ENCODE data around the gene ALKBH7. TPM values are rescaled to one million over a fixed set of nuclear protein-coding genes. Genes with fewer than 3 reads are reported as not detected.

Gene ALKBH7
- total and polyA plus RNA-seq, 12 donors: 108 to 221 (median 168) TPM

DNA sequence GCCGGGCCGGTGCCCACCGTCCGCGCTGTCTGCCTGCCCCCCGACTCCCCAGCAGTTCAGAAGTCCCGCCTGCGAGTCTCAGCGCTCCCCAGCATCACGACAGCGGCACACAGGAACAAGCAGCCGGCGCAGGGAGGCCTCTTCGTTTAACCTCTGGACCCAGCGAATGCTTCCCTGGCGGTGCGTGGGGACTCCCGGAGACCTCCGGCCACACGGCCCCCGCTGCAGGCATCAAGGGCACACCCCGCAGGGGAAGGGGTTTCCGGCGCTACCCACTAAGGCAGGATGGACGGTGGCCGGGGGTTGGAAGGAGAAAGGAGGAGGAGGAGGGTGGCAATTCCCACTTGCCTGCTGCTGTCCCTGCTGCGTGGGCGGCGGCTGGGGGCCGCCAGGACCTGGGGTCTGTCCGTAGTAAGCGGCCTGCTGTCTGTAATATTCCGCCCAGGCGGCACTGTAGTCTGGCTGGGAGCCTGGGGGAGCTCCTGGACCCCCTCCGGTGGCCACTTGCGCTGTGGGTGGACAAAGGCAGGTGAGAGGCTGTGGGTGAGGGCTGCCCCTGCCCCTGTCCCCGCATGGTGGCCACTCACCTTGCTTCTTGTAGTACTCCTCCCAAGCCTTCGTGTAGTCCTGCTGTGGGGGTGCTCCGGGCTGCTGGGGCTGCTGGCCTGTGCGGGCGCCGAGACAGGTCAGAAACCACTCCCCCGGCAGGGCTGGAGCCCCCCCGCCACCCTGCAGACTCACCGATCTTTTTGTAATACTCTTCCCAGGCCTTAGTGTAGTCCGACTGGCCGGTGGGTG is 42.4 kb downstream of the ALKBH7 start:
- H3K4me3 ChIP-seq: no peak overlapping the region
- H3K27me3 ChIP-seq: no peaks in the 10 kb centered on the region
- TF ChIP-seq, protein P1, sequence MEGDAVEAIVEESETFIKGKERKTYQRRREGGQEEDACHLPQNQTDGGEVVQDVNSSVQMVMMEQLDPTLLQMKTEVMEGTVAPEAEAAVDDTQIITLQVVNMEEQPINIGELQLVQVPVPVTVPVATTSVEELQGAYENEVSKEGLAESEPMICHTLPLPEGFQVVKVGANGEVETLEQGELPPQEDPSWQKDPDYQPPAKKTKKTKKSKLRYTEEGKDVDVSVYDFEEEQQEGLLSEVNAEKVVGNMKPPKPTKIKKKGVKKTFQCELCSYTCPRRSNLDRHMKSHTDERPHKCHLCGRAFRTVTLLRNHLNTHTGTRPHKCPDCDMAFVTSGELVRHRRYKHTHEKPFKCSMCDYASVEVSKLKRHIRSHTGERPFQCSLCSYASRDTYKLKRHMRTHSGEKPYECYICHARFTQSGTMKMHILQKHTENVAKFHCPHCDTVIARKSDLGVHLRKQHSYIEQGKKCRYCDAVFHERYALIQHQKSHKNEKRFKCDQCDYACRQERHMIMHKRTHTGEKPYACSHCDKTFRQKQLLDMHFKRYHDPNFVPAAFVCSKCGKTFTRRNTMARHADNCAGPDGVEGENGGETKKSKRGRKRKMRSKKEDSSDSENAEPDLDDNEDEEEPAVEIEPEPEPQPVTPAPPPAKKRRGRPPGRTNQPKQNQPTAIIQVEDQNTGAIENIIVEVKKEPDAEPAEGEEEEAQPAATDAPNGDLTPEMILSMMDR (IDR thresholded peaks at IDR 0.05): no peak
- intact Hi-C loops (cut with DNase I): loop anchor here in 1 of 10 donors (10.0 kb wide), 1 partner anchor 190 kb away; no protein-coding TSS in a partner anchor
- DNase-seq (no peak), ATAC-seq (no peak)
- no peaks in the 10 kb centered on the region for H3K9me3 ChIP-seq
- H3K27ac ChIP-seq: no peak overlapping the region
- H3K36me3 ChIP-seq: peaks cover 10 to 69% (median 59%) of the 10 kb centered on the region in 9 donors
- H3K4me1 ChIP-seq: peaks cover 0 to 26% (median 0%) of the 10 kb centered on the region in 9 donors
- WGBS, 2 donors: 90 to 91% methylated on average over 47 of the region's 47 CpGs

DNA sequence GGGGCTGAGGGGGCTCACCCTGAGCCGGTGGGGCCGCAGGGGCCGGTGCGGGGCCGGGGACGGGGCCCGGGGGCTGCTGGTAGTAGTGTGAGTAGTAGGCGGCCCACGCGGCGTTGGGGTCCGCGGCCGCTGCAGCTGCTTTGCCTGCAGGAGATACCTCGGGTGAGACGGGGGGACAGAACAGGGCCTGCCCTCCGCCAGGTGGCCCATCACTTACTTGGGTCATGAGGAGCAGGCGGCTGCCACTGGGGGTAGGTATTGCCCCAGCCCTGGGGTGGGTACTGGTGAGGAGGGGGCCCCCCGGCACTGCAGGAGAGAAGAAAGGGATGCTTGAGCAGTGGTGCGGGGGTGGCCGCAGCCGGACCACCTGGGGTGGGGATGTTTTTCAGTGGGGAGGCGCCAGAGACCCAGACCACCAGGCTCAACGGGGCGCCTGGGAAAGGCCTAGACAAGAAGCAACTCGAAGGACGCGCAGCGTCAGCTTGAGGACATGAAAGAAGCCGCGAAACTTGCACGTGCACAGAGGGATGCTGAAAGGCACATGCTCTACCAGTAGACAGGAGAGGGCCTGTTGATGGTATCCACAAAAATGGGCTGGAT is 43.1 kb downstream of the ALKBH7 start:
- H3K4me3 ChIP-seq: no peak overlapping the region
- no peaks in the 10 kb centered on the region for H3K27me3 ChIP-seq
- intact Hi-C loops (cut with DNase I): loop anchor here in 1 of 10 donors (10.0 kb wide), 1 partner anchor 191 kb away; no protein-coding TSS in a partner anchor
- TF ChIP-seq, protein P1 (IDR thresholded peaks at IDR 0.05): no peak
- no peak for ATAC-seq
- no peaks in the 10 kb centered on the region for H3K9me3 ChIP-seq
- no peak overlapping the region for H3K27ac ChIP-seq
- DNase-seq: no peak
- WGBS, 2 donors: 94% methylated on average over 32 of the region's 32 CpGs
- peaks cover 10 to 76% (median 63%) of the 10 kb centered on the region in 9 donors for H3K36me3 ChIP-seq
- H3K4me1 ChIP-seq: peaks cover 0 to 33% (median 0%) of the 10 kb centered on the region in 9 donors

DNA sequence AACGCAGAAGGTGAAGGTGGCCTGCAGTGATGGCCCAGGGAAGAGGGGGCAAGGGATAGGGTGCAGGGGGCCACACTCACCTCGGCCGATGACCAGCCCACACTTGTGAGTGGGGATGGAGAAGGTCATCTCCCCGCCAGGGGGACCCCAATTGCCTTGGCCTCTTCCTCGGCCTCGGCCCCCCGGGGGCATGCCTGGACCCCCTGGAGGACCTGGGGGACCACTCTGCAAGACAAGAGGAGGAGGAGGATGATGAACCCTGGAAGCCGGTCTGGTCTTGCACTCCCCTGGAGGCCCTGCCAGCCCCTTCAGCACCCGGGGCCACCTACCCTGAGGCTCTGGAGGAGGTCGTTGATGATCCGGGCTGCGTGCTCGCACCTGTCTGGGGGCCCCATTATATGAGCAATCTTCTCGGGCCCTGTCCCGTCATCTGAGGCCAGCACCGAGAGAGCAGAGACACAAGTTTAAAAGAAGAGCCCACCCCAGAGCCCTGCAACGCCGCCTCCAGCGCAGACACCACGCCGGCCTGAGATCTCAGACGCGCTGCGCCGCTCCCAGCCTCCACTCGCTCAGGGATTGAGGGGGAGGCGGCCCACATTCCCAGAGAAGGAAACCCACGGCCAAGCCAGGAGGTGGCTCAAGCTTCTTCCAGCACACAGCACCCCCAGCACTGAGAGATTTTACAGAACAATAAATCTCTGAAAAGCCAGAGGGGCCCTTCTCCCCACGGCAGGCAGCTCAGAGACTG is 44.2 kb downstream of the ALKBH7 start:
- ATAC-seq (peak in 1 of 8 donors; percentile 13), DNase-seq (no peak)
- intact Hi-C loops (cut with DNase I): loop anchor here in 1 of 10 donors (10.0 kb wide), 1 partner anchor 192 kb away; no protein-coding TSS in a partner anchor
- H3K4me3 ChIP-seq: no peak overlapping the region
- H3K9me3 ChIP-seq: no peaks in the 10 kb centered on the region
- WGBS, 2 donors: 93 to 94% methylated on average over 29 of the region's 29 CpGs
- no peaks in the 10 kb centered on the region for H3K27me3 ChIP-seq
- H3K27ac ChIP-seq: no peak overlapping the region
- peaks cover 10 to 88% (median 63%) of the 10 kb centered on the region in 9 donors for H3K36me3 ChIP-seq
- H3K4me1 ChIP-seq: peaks cover 0 to 42% (median 5%) of the 10 kb centered on the region in 9 donors
- TF ChIP-seq, protein P1 (IDR thresholded peaks at IDR 0.05): no peak

Measured in heart right ventricle (tissue), 16 donors.